HEK293T (cell line): ENCODE results near the gene ARHGEF19.

ENCODE experiments used
- CTCF ChIA-PET: fragments of 350-600 bp; formaldehyde crosslinking; extraction: SDS; loops from one replicate; lab custom pipeline; 2021; ENCODE audit warnings: antibody characterized with exemption, inconsistent platforms; lab: Yijun Ruan, JAX
- POLR2A ChIA-PET: fragments of 350-600 bp; formaldehyde crosslinking; extraction: SDS; loops from one replicate; lab custom pipeline; 2020; ENCODE audit warnings: antibody characterized with exemption, inconsistent platforms; lab: Yijun Ruan, JAX
- DNase-seq: peaks from one replicate; pipeline ENCODE4 v3.0.0; 2012; ENCODE audit warnings: mixed read lengths; ENCODE audit errors: extremely low spot score
- ARNT ChIP-seq: fragments of 450-650 bp; IDR thresholded peaks from 2 replicates; pipeline ENCODE4 v1.6.1; 2017; ENCODE audit warnings: mild to moderate bottlenecking
- BHLHE40 ChIP-seq: fragments of 450-650 bp; IDR thresholded peaks from 2 replicates; pipeline ENCODE4 v1.6.1; 2016; ENCODE audit warnings: mild to moderate bottlenecking, moderate library complexity, borderline replicate concordance
- CTBP1 ChIP-seq: fragments of 450-650 bp; IDR thresholded peaks from 2 replicates; pipeline ENCODE4 v1.6.1; 2016; ENCODE audit warnings: borderline replicate concordance
- ELF4 ChIP-seq: fragments of 450-650 bp; IDR thresholded peaks from 2 replicates; pipeline ENCODE4 v1.6.1; 2017; ENCODE audit warnings: antibody characterized with exemption
- FOXA1 ChIP-seq: fragments of 450-650 bp; IDR thresholded peaks from 2 replicates; pipeline ENCODE4 v1.6.1; 2016; ENCODE audit warnings: mild to moderate bottlenecking
- FOXK2 ChIP-seq: fragments of 450-650 bp; IDR thresholded peaks from 2 replicates; pipeline ENCODE4 v1.6.1; 2016; ENCODE audit warnings: mild to moderate bottlenecking
- FOXM1 ChIP-seq: fragments of 450-650 bp; IDR thresholded peaks from 2 replicates; pipeline ENCODE4 v1.6.1; 2017; ENCODE audit warnings: mild to moderate bottlenecking, borderline replicate concordance
- HDGF ChIP-seq: fragments of 450-650 bp; IDR thresholded peaks from 2 replicates; pipeline ENCODE4 v1.6.1; 2017; ENCODE audit warnings: antibody characterized with exemption, borderline replicate concordance
- L3MBTL2 ChIP-seq: fragments of 450-650 bp; conservative IDR thresholded peaks from 2 replicates; pipeline ENCODE4 v1.6.1; 2016; ENCODE audit warnings: mild to moderate bottlenecking
- LEF1 ChIP-seq: fragments of 450-650 bp; IDR thresholded peaks from 2 replicates; pipeline ENCODE4 v1.6.1; 2017; ENCODE audit warnings: mild to moderate bottlenecking, borderline replicate concordance
- NFRKB ChIP-seq: fragments of 450-650 bp; IDR thresholded peaks from 2 replicates; pipeline ENCODE4 v1.6.1; 2016; ENCODE audit warnings: mild to moderate bottlenecking, moderate library complexity
- PKNOX1 ChIP-seq: fragments of 450-650 bp; IDR thresholded peaks from 2 replicates; pipeline ENCODE4 v1.6.1; 2016
- SP1 ChIP-seq: fragments of 450-650 bp; IDR thresholded peaks from 2 replicates; pipeline ENCODE4 v1.6.1; 2017
- SUZ12 ChIP-seq: fragments of 450-650 bp; IDR thresholded peaks from 2 replicates; pipeline ENCODE4 v1.6.1; 2016; ENCODE audit warnings: mild to moderate bottlenecking
- TARDBP ChIP-seq: fragments of 450-650 bp; IDR thresholded peaks from 2 replicates; pipeline ENCODE4 v1.6.1; 2016
- ZNF384 ChIP-seq: fragments of 450-650 bp; IDR thresholded peaks from 2 replicates; pipeline ENCODE4 v1.6.1; 2016

Gene ARHGEF19

GRCh38 chr1:16189921-16190621, 22.4 kb downstream of the ARHGEF19 start:
- POLR2A ChIA-PET, result interaction anchor here (0.8 kb wide), 1 partner anchor 108 kb away, joined by 3 read pairs; no protein-coding TSS in a partner anchor
- no peak for TF ChIP-seq NFRKB
- no peak for DNase-seq
- CTCF ChIA-PET, result interaction anchor here (0.8 to 9.1 kb wide), 2 partner anchors 54 to 109 kb away, joined by 3 to 123 read pairs; no protein-coding TSS in a partner anchor

- ChIA-PET POLR2A (no interaction called here), CTCF (interaction anchor here (0.9 to 9.1 kb wide), 3 partner anchors 49 to 117 kb away, joined by 3 to 123 read pairs (median 6); partner anchors contain the start of gene FAM131C)
- no peak for DNase-seq
- TF ChIP-seq FOXK2, result no peak
- no peak for TF ChIP-seq NFRKB
- no peak for TF ChIP-seq HDGF
- no peak for TF ChIP-seq FOXA1
- TF ChIP-seq ELF4, result no peak
- TF ChIP-seq ARNT, result no peak
- TF ChIP-seq SUZ12, result no peak
- no peak for TF ChIP-seq SP1
- TF ChIP-seq ZNF384, result no peak
- no peak for TF ChIP-seq TARDBP
- no peak for TF ChIP-seq FOXM1
- TF ChIP-seq L3MBTL2, result no peak
- no peak for TF ChIP-seq CTBP1
- no peak for TF ChIP-seq BHLHE40
These were observed 23.4 kb downstream of the ARHGEF19 start for GRCh38 chr1:16189003-16189402.

GRCh38 chr1:16187748-16188401, 24.6 kb downstream of the ARHGEF19 start:
- DNase-seq, result peak; percentile 86
- POLR2A ChIA-PET, result interaction anchor here (2.2 kb wide), 1 partner anchor 106 kb away, joined by 5 read pairs; no protein-coding TSS in a partner anchor
- TF ChIP-seq SP1 (no peak), ARNT (no peak), FOXA1 (no peak), BHLHE40 (no peak), HDGF (no peak), ELF4 (no peak), ZNF384 (no peak), L3MBTL2 (no peak)
- CTCF ChIA-PET, result interaction anchor here (0.6 to 9.1 kb wide), 4 partner anchors 40 to 115 kb away, joined by 3 to 123 read pairs (median 4); partner anchors contain the start of gene FAM131C

GRCh38 chr1:16186655-16187235, 25.7 kb downstream of the ARHGEF19 start:
- TF ChIP-seq ARNT (no peak), BHLHE40 (no peak), PKNOX1 (no peak), NFRKB (no peak)
- no peak for DNase-seq
- POLR2A ChIA-PET, result interaction anchor here (2.2 kb wide), 1 partner anchor 105 kb away, joined by 5 read pairs; no protein-coding TSS in a partner anchor
- CTCF ChIA-PET, result interaction anchor here (0.7 to 9.1 kb wide), 3 partner anchors 46 to 114 kb away, joined by 3 to 123 read pairs (median 6); partner anchors contain the start of gene FAM131C

- DNase-seq, result no peak
- ChIA-PET POLR2A (no interaction called here), CTCF (interaction anchor here (9.1 kb wide), 1 partner anchor 104 kb away, joined by 123 read pairs; no protein-coding TSS in a partner anchor)
- TF ChIP-seq LEF1, result no peak
- no peak for TF ChIP-seq FOXA1
- no peak for TF ChIP-seq ELF4
- no peak for TF ChIP-seq L3MBTL2
- TF ChIP-seq BHLHE40, result no peak
- TF ChIP-seq TARDBP, result no peak
- no peak for TF ChIP-seq ARNT
- no peak for TF ChIP-seq HDGF
These were observed 27.7 kb downstream of the ARHGEF19 start for GRCh38 chr1:16184557-16185303.

GRCh38 chr1:16183765-16184556, 28.5 kb downstream of the ARHGEF19 start:
- DNase-seq, result no peak
- TF ChIP-seq SUZ12, result no peak
- TF ChIP-seq SP1, result no peak
- no peak for TF ChIP-seq PKNOX1
- no peak for TF ChIP-seq CTBP1
- TF ChIP-seq ZNF384, result no peak
- TF ChIP-seq NFRKB, result no peak
- no peak for TF ChIP-seq BHLHE40
- TF ChIP-seq L3MBTL2, result no peak
- TF ChIP-seq ARNT, result no peak
- TF ChIP-seq FOXM1, result no peak
- no peak for TF ChIP-seq HDGF
- no peak for TF ChIP-seq FOXK2
- TF ChIP-seq FOXA1, result no peak
- TF ChIP-seq LEF1, result no peak
- ChIA-PET POLR2A (no interaction called here), CTCF (interaction anchor here (9.1 kb wide), 1 partner anchor 103 kb away, joined by 123 read pairs; no protein-coding TSS in a partner anchor)
